GM12892 (cell line): ENCODE results near the gene GJD2.

Experiments
- POLR2A ChIP-seq: IDR thresholded peaks from 2 replicates; pipeline ENCODE4 v1.6.1; 2011; ENCODE audit warnings: low read depth, low read length, control low read depth
- TAF1 ChIP-seq: IDR thresholded peaks from 2 replicates; pipeline ENCODE4 v1.6.1; 2011; ENCODE audit warnings: low read depth, mild to moderate bottlenecking, control low read depth, low read length, borderline replicate concordance

- TF ChIP-seq POLR2A (no peak), TAF1 (no peak)
Observed at GRCh38 chr15:34759347-34759746, 4.5 kb upstream of the GJD2 start.
